ENCODE measurements around the gene PIK3CA. TPM values are rescaled to one million over a fixed set of nuclear protein-coding genes. Genes with fewer than 3 reads are reported as not detected.

The PIK3CA gene
- total RNA-seq (10 to 100 TPM; 20.8 to 27.1 TPM), polyA plus RNA-seq (ENCODE audit: insufficient read depth, low read depth, low replicate concordance) (11.2 TPM)
- long read RNA-seq, donor 1, full-length matches to known transcripts, result 4 of 4 reads
- long read RNA-seq, donor 1, partial matches to known transcripts, result 0 of 4 reads
- long read RNA-seq, donor 1, other reads (novel, unspliced or antisense), result 0 of 4 reads
- long read RNA-seq, donor 2, full-length matches to known transcripts, result 3 of 3 reads
- long read RNA-seq, donor 2, partial matches to known transcripts, result 0 of 3 reads
- long read RNA-seq, donor 2, other reads (novel, unspliced or antisense), result 0 of 3 reads

DNA sequence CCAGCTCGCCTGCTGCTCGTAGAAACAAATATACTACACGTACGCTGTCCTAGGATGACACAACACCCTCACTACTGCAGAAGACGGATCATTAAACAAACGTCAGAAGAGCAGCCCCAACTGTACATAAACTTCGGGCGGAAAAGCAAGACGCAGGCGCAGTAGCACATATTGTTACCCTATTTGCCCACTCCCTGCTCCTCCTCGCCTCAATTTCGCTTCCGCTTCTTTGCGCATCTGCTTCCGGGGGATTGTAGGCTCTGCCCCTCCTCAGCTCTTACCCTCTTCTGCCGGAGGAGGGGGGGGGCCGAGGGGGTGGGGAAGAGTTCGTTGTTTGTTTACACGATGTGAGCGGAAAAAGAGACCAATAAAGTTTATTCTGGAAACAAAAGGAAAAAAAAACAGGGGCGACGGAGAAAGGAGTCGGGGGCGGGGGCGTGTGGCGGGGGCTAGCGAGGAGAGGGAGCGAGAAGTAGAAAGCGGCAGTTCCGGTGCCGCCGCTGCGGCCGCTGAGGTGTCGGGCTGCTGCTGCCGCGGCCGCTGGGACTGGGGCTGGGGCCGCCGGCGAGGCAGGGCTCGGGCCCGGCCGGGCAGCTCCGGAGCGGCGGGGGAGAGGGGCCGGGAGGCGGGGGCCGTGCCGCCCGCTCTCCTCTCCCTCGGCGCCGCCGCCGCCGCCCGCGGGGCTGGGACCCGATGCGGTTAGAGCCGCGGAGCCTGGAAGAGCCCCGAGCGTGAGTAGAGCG lies at the start of gene PIK3CA:
Gene PIK3CA (plus strand): TSS at position 485 of the 743 bp plus-strand sequence. CDS start 50,469 bp downstream, outside the sequence.
- TF ChIP-seq POLR2A (IDR thresholded peaks at IDR 0.05) (peak; percentile 30), CTCF (IDR thresholded peaks at IDR 0.05) (no peak)
- intact Hi-C loops (cut with DNase I; ENCODE audit: low total_unique reads), result loop anchor here (5.0 kb wide), 1 partner anchor 174 kb away; the partner anchor contains the start of gene ZNF639
- Histone ChIP-seq H3K4me3 (peak within 1 kb of the TSS; percentile 94 to 97), H3K36me3 (ENCODE audit: low read depth, missing control alignments) (no peaks in the 10 kb centered on the region), H3K27ac (peak within 1 kb of the TSS; percentile 97 to 99), H3K4me1 (peaks cover 9% of the 10 kb centered on the region), H3K27me3 (no peaks in the 10 kb centered on the region), H3K9me3 (no peaks in the 10 kb centered on the region)
- DNase-seq, result peak; percentile 98
- 0% methylated on average over 32 to 60 of the region's 67 CpGs for WGBS, 2 donors

DNA sequence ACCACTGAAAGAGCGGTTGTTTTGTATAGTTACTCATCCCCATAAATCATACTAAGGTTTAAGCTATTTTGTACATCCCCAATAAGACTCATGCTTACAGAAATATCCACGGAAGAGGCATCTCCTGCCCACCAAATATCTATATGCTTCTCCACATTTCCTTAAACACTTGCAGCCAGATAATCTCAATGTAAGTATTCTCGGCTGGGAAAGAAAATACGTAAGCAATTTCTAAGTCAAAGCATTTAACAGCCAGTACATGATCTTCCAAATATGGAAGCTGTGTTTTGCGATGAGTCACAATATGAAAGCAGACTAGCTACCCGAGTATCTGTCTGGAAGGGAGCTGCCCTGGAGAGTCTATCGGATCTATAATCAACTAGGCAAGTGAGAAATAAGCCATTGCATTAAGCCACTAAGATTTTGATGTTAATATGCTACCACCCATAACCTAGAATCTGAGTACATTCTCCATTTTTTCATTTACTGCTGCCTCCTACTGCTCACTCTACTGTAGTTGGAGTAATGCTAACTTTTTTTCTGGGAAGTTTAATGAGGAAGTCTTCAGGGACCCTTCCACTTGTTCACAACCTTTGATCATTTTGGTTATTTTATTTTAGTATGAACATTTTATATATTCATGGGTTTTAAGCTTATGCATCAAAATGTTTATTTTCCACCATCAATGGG lies 49.6 kb upstream of the PIK3CA start:
- intact Hi-C loops (cut with DNase I; ENCODE audit: low total_unique reads), result no loop called here
- Histone ChIP-seq H3K27me3 (no peaks in the 10 kb centered on the region), H3K4me1 (no peaks in the 10 kb centered on the region), H3K9me3 (no peaks in the 10 kb centered on the region), H3K36me3 (ENCODE audit: low read depth, missing control alignments) (no peaks in the 10 kb centered on the region), H3K27ac (no peak overlapping the region), H3K4me3 (no peak overlapping the region)
- WGBS, 2 donors, result 83 to 91% methylated on average over 7 of the region's 7 CpGs
- no peak for TF ChIP-seq CTCF (IDR thresholded peaks at IDR 0.05)
- TF ChIP-seq POLR2A (IDR thresholded peaks at IDR 0.05), result no peak
- DNase-seq, result no peak

GRCh38 chr3:179100652-179101051 lies 47.5 kb upstream of the PIK3CA start:
- no peak for DNase-seq
- intact Hi-C loops (cut with DNase I; ENCODE audit: low total_unique reads), result no loop called here
- TF ChIP-seq POLR2A (IDR thresholded peaks at IDR 0.05), result no peak
- TF ChIP-seq CTCF (IDR thresholded peaks at IDR 0.05), result no peak
- no peak overlapping the region for H3K4me3 ChIP-seq
- H3K4me1 ChIP-seq, result no peaks in the 10 kb centered on the region
- H3K27me3 ChIP-seq, result no peaks in the 10 kb centered on the region
- H3K9me3 ChIP-seq, result no peaks in the 10 kb centered on the region
- no peak overlapping the region for H3K27ac ChIP-seq
- H3K36me3 ChIP-seq (ENCODE audit: low read depth, missing control alignments), result no peaks in the 10 kb centered on the region

- intact Hi-C loops (cut with DNase I; ENCODE audit: low total_unique reads), result no loop called here
- no peaks in the 10 kb centered on the region for H3K36me3 ChIP-seq (ENCODE audit: low read depth, missing control alignments)
- no peaks in the 10 kb centered on the region for H3K9me3 ChIP-seq
- WGBS, 2 donors, result 19 to 33% methylated on average over 1 of the region's 1 CpG
- no peaks in the 10 kb centered on the region for H3K27me3 ChIP-seq
- H3K4me1 ChIP-seq, result no peaks in the 10 kb centered on the region
- no peak for DNase-seq
- TF ChIP-seq CTCF (IDR thresholded peaks at IDR 0.05), result no peak
- no peak for TF ChIP-seq POLR2A (IDR thresholded peaks at IDR 0.05)
- H3K4me3 ChIP-seq, result no peak overlapping the region
- no peak overlapping the region for H3K27ac ChIP-seq
These were observed 42.3 kb upstream of the PIK3CA start for GRCh38 chr3:179105881-179106280.

Data from testis (tissue), 5 donors.